ENCODE data around the gene STYXL1.

Gene STYXL1

DNA sequence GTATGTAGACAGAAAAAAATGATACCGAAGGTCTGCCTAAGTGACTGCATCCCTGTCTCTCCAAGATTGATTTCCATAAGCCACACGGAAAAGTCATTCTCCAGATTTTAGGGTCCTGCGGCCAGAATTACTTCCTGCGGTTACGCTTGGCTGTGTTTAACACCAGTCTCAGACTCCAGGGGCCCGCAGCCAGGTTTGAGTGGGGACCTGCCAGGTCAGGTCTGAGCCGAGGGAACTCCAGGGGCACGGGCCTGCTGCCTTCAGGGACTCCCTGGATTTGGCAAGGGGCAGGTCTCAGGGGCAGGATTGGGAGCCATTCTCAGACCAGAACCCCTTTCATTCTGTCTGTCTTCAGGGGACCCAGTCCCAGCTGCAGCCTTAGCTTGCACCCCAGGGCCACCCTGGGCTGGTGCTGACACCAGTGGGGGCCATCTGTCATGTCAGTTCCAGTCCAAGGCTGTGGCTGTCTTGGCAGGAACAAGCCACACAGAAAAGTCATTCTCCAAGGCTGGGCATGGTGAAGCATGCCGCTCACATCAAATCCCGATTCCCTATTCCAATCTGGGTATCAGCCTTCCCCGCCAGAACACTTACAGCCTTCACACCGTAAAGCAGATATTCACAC lies 92.4 kb downstream of the STYXL1 start:
- no peak for DNase-seq (ENCODE audit: low spot score)

DNA sequence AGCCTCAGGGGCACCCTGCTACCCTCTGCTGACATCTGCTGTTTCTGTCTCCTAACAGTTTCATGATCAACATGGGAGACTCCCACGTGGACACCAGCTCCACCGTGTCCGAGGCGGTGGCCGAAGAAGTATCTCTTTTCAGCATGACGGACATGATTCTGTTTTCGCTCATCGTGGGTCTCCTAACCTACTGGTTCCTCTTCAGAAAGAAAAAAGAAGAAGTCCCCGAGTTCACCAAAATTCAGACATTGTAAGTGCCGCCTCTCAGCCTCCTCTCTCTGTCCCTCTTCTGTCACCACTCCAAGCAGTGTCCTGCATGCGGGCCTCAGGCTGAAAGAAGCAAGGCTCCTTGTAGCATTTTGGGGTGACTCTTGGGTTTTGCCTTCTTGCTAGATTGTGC lies 93.9 kb downstream of the STYXL1 start:
- no peak for DNase-seq (ENCODE audit: low spot score)

DNA sequence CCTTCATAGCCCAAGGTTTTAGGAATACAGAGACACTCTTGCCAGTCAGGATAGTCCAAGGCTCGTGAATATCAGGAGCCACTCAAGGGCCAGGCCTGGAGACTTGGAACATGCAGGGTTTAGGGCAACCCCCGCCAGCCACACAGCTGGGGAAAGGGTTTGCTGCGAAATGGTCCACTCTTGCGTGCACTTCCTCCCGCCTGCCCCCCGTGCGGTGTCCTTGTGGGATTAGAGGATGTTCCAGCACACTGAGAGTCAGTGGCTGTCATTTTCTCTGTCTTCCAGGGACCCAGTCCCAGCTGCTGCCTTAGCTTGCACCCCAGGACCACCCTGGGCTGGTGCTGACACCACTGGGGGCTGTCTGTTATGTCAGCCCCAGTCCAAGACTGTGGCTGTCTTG lies 94.4 kb downstream of the STYXL1 start:
- DNase-seq (ENCODE audit: low spot score) = no peak

DNA sequence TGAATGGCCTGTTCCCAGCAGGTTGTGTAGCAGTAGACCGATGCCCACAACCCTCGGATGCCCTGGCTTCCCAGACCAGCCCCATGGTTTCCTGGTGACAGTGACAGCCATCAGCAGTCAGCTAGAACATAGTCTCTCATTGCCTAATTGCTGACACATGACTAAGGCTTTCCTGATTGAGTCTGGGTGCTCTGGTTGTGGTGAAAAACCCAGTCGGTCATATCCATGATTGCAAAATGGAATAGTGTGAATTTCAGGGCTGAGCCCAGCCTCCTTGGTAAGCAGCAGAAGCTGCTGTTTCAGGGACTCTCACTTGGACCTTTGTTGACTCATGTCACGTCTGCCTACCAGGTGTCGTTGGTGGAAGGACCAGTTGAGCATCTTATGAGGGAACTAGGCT lies 96.3 kb downstream of the STYXL1 start:
- no peak for DNase-seq (ENCODE audit: low spot score)

DNA sequence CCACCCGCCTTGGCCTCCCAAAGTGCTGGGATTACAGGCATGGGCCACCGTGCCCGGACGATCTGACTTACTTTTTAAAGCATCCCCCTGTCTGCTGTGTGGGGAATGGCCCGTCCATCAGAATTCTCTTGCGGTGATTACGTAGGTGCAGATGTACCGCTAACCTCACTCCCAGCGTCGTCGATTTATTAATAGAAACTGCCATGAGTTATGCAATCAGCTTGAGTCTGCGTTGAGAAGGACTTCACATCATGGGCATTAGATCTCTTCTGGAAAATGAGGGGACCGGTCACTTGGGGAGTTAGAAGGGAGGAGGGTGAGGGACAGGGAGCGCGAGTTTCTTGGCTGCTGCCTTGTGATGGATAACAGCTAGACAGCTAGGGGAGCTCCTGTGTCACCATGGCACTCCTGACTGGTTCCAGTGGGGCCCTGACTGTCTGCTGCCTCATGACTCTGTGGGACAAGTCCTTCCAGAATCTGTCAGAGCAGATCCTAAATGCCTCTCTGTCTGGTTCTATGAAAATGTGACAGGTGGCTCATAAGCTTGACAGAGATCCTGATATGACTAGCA lies 97.6 kb downstream of the STYXL1 start:
- DNase-seq (ENCODE audit: low spot score) = no peak

DNA sequence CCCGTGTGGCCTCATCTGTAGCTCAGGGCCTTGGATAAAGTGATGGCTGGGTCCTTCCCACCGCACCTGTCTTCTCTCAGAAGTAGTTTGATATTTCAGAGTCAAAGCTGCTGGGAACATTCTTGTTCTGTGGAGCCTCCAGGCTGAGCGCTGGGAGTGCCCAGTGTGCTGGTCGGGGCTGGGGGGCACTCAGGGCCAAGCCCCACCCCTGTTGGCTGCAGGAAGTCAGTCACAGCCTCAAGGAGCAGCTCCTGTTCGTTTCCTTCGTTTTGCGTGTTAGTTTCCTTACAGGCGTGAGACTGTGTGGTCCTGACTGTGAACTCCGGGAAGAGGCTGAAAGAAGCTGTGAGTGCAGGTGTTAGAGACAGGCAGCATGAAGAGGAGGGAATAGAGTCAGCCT lies 99.6 kb downstream of the STYXL1 start:
- no peak for DNase-seq (ENCODE audit: low spot score)

All from putamen (tissue), 1 donor.